Left renal pelvis (tissue), 4 donors: Measurements from ENCODE around the gene BCAR3. TPM values are rescaled to one million over a fixed set of nuclear protein-coding genes. Genes with fewer than 3 reads are reported as not detected.
"Not testable (repeated sequence)": the region's sequence is repeated elsewhere in the genome, so short reads cannot be mapped to it uniquely, and the experiment has no call there.

Source experiments
- DNase-seq, 4 donors: peaks; one replicate each; pipeline ENCODE4 v3.0.0-alpha.2; 2013; ENCODE audit warnings: low read depth in 4 of 4, low spot score in 3 of 4
- polyA plus RNA-seq, 4 donors: library from polyadenylated mRNA; unstranded; fragments of 120-200 nt; gene quantifications; one replicate each; pipeline ENCODE4 v1.2.1, GENCODE V29; 2013; ENCODE audit not compliant: insufficient read length in 4 of 4

BCAR3 gene
- polyA plus RNA-seq, 4 donors: 10.5 to 30.3 (median 23.6) TPM

- no peak for DNase-seq
Measured at GRCh38 chr1:93690341-93690740, 8.7 kb upstream of the BCAR3 start.

DNA sequence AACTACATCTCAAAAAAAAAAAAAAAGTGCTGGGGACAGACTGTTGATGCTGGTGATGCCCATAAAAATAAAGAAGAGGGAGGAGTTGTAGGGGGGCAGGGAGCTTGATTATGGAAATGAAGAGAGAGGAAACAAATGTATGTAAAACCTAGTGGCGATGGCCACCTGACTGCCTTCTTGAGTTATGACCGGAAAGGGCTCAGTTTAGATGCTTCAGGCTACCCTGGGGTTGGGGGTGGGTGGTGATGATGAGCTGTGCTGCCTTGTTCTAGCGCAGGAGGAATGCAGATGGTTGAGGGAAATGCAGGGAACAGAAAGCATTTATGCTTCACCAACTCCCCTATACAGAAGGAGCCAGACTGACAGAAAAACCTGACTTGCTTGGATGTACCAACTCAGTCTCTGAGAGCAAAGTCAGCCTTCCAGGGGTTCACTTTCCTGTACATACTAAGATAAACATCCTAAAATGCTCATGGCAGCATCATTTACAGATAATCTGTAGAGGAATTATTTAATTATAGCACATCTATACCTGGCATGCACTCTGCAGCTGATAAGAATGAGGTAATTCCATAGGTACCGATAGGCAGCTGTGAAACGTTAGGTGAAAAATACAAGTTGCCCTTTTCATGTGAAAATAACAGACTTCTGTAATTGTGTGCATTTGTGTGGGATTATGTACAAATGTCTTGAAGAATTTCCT lies 8.0 kb upstream of the BCAR3 start:
- DNase-seq: no peak

DNA sequence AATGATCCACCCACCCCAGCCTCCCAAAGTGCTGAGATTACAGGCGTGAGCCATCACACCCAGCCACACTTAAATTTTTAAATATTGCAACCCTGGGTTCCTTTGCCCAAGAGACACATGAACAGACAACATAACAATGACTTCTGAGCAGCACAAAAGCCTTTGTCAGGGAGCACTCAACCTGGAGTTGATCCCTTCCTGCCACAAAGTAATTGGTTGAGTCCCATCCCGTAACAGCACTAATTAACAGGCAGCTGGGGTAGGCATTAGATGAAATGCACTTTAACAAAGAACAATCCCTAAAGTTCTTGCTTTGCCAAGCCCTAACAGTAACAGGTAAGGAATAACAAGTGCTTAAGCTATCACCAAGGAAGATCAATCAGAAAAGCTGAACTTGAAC lies 5.9 kb upstream of the BCAR3 start:
- DNase-seq: no peak

- DNase-seq: no peak
Measured at GRCh38 chr1:93686504-93687250, 5.0 kb upstream of the BCAR3 start.

DNA sequence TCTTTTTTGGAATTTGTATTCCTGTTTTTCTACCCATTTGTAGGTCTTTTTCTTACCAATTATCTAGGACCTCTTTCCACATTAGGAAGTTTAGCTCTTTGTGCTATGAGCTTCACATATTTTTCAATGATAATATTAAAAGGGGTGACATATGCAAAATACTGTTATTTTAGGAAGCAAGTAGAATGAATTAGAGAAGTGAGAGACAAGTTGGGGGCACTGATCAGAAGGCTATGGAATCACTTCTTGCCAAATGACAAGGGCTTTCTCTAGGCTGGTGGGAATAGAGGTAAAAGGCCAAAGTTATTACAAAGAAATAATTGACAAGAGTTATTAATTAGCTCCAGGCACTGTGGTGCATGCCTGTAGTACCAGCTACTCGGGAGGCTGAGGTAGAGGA lies 4.3 kb upstream of the BCAR3 start:
- no peak for DNase-seq

DNA sequence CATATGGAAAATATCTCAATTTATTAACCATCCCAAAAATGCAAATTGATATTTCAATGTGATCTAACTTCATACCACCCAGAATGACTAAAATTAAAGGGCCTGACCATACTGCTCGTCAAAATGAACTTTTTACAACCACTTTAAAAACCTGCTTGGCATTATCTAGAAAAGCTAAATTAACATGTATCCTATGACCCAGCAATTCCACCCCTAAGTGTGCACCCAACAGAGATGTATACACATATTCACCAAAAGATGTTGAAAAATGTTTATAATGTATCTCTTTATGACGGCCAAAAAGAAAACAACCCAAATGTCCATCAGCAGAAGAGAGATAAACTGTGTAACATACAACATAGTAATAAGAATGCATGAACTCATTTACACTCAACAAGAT lies 1.6 kb upstream of the BCAR3 start:
- no peak for DNase-seq

- no peak for DNase-seq
Measured at GRCh38 chr1:93681989-93682412, 364 bp upstream of the BCAR3 start.

DNA sequence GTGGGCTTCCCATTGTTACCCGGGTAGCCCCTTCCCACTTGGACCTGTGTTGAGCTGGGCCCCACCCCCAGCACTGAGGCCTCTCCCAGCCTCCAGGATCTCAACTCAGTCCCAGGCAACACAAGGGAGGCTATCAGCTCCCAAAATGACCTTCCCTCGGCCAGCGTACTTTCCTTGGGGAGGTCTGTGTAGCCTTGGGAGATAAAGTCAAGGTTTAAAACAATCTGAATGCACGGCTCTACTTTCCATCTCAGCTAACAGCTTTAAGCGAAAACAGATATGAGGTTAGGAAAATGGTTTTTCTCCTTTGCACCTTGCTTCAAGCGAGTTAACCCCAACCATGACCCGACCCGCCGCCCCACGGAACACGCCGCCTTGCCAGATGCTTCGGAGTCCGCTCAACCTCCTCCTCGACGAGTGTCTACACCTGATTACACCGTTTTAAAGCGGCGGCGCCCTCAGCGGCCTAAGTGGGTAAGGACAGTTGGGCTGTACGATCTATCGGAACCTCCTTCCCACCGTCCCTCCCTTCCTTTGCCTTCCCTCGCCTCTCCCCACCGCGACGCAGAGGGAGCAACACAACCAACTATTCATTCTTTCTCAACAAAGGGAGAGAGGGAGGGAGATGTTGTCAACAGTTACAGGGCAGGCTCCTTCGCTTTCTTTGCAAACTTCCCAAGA lies 1.1 kb downstream of the BCAR3 start:
- DNase-seq: peak in 3 of 4 donors; percentile 65 to 78 (median 71)

GRCh38 chr1:93680076-93680419 lies 1.6 kb downstream of the BCAR3 start:
- DNase-seq: no peak

DNA sequence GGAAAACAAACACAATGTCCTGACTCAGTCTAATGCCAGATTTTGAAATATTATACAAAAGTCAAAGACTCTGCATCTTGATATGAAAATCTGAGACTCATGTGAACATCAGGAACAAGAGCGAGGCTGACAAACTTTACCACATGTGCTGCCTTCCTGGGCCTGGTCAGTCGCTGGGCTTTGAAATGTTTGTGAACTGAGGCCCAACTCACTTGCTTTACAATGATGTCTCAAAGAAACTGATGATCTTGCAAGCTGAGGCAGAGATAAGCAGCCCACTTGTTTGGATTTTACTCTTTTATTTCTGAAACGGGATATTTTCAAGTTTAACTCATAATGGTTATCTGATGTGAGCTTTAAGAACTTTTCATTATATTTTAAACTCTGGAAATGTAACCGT lies 2.1 kb downstream of the BCAR3 start:
- DNase-seq: no peak

DNA sequence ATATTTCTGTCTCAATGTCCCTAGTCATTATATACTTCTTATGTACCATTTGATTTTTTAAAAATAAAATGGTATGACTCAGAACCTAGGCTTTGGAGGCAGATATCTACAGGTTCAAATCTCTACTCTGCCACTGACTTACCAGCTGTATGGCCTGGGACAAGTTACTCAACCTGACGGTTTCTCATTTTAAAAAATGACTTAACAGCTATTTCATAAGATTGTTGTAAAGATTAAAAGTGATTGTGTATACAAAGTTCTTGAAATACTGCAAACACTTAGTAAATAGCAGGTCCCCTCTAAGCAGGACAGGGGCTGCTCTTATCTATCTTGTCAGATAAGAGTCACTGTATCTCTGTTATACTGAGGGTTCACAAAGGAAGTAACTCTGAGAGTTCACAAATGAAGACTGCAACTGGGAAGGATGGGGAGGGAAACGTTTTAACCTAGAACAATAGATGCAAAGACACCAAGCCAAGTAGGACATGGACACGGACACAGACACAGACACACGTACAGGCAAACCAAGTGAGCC lies 2.6 kb downstream of the BCAR3 start:
- DNase-seq: no peak

- no peak for DNase-seq
Measured at GRCh38 chr1:93678491-93678890, 3.1 kb downstream of the BCAR3 start.

GRCh38 chr1:93677729-93678128 lies 3.9 kb downstream of the BCAR3 start:
- no peak for DNase-seq

DNA sequence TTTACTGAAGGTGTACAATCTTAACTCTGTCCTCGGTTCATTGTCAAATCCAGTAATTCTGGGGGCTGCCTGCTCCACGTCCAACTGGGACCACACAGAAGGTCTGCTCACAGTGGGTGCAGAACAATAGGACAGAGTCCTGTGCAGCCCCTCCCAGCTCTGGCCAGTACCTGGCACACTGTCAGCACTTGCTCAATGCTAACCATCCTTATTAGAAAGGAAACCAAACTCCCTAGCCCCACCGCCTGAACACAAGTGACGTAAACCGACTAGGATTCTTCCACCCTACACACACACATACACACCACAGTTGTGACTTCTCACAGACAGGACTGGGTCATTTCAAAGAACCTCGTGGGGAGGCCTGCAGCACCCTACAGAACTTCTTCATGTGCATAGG lies 5.2 kb downstream of the BCAR3 start:
- DNase-seq: no peak

- DNase-seq: no peak
Measured at GRCh38 chr1:93675931-93676330, 5.7 kb downstream of the BCAR3 start.

DNA sequence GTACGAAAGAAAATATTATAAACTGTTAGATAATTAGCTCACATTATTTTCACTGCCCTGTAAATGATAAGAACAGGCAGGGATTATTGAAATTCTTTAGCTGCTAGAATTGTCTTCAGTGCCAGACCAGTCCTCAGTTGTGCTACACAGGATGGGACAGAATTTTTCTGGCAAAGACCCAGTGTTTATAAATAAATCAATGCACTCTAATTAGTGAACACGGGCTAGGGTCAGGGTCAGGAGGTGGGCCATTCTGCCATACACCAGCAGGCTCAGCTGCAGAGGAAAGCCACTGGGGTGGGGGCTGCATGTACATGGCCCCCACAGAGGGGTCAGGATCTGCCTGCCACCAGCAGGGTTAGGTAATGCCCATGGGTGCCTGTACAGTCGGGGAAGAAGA lies 6.4 kb downstream of the BCAR3 start:
- DNase-seq: no peak

DNA sequence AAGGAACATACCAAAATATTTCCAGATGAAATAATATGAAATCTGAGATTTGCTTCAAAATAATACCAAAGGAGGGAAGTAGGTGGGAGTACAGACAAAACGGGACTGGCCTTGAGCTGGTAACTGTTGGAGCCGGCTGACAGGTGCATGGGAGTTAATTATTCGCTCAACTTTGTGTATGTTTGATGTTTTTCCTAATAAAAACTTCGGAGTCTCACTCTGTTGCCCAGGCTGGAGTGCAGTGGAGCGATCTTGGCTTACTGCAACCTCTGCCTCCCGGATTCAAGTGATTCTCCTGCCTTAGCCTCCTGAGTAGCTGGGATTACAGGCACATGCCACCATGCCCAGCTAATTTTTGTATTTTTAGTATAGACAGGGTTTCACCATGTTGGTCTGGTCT lies 7.6 kb downstream of the BCAR3 start:
- not testable (repeated sequence) for DNase-seq

GRCh38 chr1:93673163-93673829 lies 8.3 kb downstream of the BCAR3 start:
- DNase-seq: no peak

DNA sequence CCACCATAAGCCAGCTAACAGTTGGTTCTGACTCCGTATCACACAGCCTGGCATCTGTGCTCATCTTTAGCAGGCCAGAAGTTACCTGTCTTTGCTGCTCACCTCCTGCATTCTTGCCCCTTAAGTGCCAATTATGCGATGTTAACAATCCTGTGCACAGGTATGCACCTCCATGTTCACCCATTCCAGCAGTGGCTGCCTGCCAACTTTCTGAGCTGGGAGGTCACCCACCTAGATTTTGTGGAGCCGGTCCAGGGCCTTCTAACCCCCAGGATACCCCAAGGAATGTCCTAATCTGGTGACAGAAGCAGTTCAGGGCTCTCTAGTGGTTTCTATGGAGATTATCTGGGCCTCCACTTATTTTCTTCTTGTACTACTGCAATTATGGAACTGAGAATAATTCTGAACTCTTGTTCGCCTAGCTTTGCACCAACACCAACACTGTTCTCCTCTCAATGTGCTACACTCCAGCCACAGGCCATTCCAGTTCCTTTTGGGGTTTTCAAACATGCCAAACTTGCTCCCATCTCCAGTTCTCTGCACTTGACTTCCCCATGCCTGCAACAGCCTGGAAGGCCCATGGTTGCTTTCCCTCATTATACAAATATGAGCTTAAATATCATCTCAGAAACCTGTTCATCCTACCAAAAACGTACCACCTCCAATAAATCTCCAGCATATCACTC lies 9.0 kb downstream of the BCAR3 start:
- DNase-seq: no peak

GRCh38 chr1:93672069-93672468 lies 9.6 kb downstream of the BCAR3 start:
- DNase-seq: no peak
